HepG2 (cell line): ENCODE measurements around the gene BCAP29. TPM values are rescaled to one million over a fixed set of nuclear protein-coding genes. Genes with fewer than 3 reads are reported as not detected.

Experiments used
- ATAC-seq: fragments of 200-7000 bp; cut with Tn5 transposase; 3 replicates; pipeline ENCODE4 v1.9.1; 2020; ENCODE audit warnings: mild to moderate bottlenecking, moderate library complexity
- BruUV-seq: library from RNA; stranded (reverse); fragments of 400-500 nt; replicated peaks from 2 replicates; lab custom pipeline; 2021; lab: Mats Ljungman, UMichigan
- CTCF ChIA-PET: fragments of 300-600 bp; formaldehyde crosslinking; extraction: SDS; loops from one replicate; lab custom pipeline; 2021; ENCODE audit warnings: low total read pairs, inconsistent platforms, low intra/inter-chr PET ratio; lab: Yijun Ruan, JAX
- POLR2A ChIA-PET: fragments of 350-600 bp; sonication (Branson Sonifier 250); formaldehyde crosslinking; loops from one replicate; lab custom pipeline; 2020; ENCODE audit warnings: antibody characterized with exemption, inconsistent platforms; lab: Yijun Ruan, JAX
- DNase-seq: peaks from one replicate; pipeline ENCODE4 v3.0.0-alpha.2; 2015; ENCODE audit warnings: low spot score
- FAIRE-seq: peaks from 3 replicates; lab custom pipeline; 2011; peaks lifted over from hg19 to GRCh38; lab: Jason Lieb, UNC
- H2AFZ ChIP-seq: one replicate; pipeline ENCODE4 v1.6.1; 2011; ENCODE audit warnings: low read length, inconsistent platforms
- H3K27ac ChIP-seq: fragments of 300-600 bp; 3 replicates; pipeline ENCODE4 v1.8.0; 2011; ENCODE audit warnings: mixed run types, mild to moderate bottlenecking, mixed read lengths, low read length, inconsistent platforms; ENCODE audit not compliant: insufficient read depth; ENCODE audit errors: extremely low read length
- H3K27me3 ChIP-seq, 2 experiments: fragments of 200-600 bp in 1 of 2; 2 replicates in 1 of 2; 3 replicates in 1 of 2; pipeline versions ENCODE4 v1.6.0 to v1.8.0; 2011; ENCODE audit warnings: low read length in 2 of 2, mild to moderate bottlenecking in 2 of 2, moderate library complexity in 2 of 2, inconsistent platforms in 1 of 2; ENCODE audit not compliant: insufficient read depth in 2 of 2, control insufficient read depth in 1 of 2
- H3K36me3 ChIP-seq, 2 experiments: fragments of 200-600 bp in 1 of 2; replicated peaks in 1 of 2; 2 replicates in 1 of 2; 3 replicates in 1 of 2; pipeline versions ENCODE4 v1.5.1 to v1.8.0; 2011; ENCODE audit warnings: low read length in 2 of 2, inconsistent platforms in 1 of 2; ENCODE audit not compliant: insufficient read depth in 2 of 2, control insufficient read depth in 1 of 2
- H3K4me1 ChIP-seq: 2 replicates; pipeline ENCODE4 v1.5.1; 2012; ENCODE audit warnings: low read length, inconsistent platforms; ENCODE audit not compliant: insufficient read depth
- H3K4me2 ChIP-seq: 2 replicates; pipeline ENCODE4 v1.6.0; 2011; ENCODE audit warnings: low read depth, low read length, inconsistent platforms
- H3K4me3 ChIP-seq, 3 experiments: fragments of 200-600 bp in 1 of 3; sonication (generic), shearing (Covaris generic) in 1 of 3; replicated peaks in 1 of 3; 2 replicates each; pipeline ENCODE4 v1.5.1; 2011 to 2016; ENCODE audit warnings: low read length in 3 of 3, inconsistent platforms in 2 of 3, low read depth in 2 of 3, mild to moderate bottlenecking in 2 of 3, control low read depth in 1 of 3, mixed read lengths in 1 of 3; ENCODE audit not compliant: insufficient read depth in 1 of 3
- H3K79me2 ChIP-seq: one replicate; pipeline ENCODE4 v1.6.1; 2011; ENCODE audit warnings: low read length, inconsistent platforms; ENCODE audit not compliant: insufficient read depth
- H3K9ac ChIP-seq: 2 replicates; pipeline ENCODE4 v1.6.0; 2011; ENCODE audit warnings: mild to moderate bottlenecking, low read depth, low read length, inconsistent platforms; ENCODE audit not compliant: insufficient read depth
- H3K9me3 ChIP-seq: 2 replicates; pipeline ENCODE4 v1.5.1; 2012; ENCODE audit warnings: mild to moderate bottlenecking, low read length
- H4K20me1 ChIP-seq: 2 replicates; pipeline ENCODE4 v1.6.0; 2011; ENCODE audit warnings: inconsistent platforms, mild to moderate bottlenecking, low read length, moderate library complexity; ENCODE audit not compliant: insufficient read depth
- GLI4 ChIP-seq: sonication (generic); formaldehyde crosslinking; IDR thresholded peaks from 2 replicates; pipeline ENCODE4 v1.5.1; 2020; ENCODE audit warnings: missing genetic modification reagents, mild to moderate bottlenecking, moderate library complexity, borderline replicate concordance
- SCMH1 ChIP-seq: sonication (generic); formaldehyde crosslinking; IDR thresholded peaks from 2 replicates; pipeline ENCODE4 v1.9.0; 2021; ENCODE audit warnings: missing genetic modification reagents, mild to moderate bottlenecking, borderline replicate concordance
- whole genome bisulfite sequencing: methylation state at CpG from one replicate; pipeline ENCODE4 v1.1.6; 2017; ENCODE audit warnings: low lambda C conversion rate; 5-methylcytosine and 5-hydroxymethylcytosine counted together
- in situ Hi-C: cut with HindIII; loops from 2 replicates; pipeline ENCODE4 v1.10.0; 2017; ENCODE audit warnings: low pct_unique_long_range_greater_than_20kb; ENCODE audit not compliant: extremely low pct_ligation_motif_present
- intact Hi-C: fragments of 100-400 bp; cut with micrococcal nuclease; formaldehyde crosslinking; loops from one replicate; pipeline ENCODE4 v1.10.0; 2022; ENCODE audit not compliant: unreplicated experiment
- polyA plus RNA-seq, 8 experiments: library from polyadenylated mRNA; depleted of rRNA in 3 of 8; stranded (reverse) in 7 of 8; unstranded in 1 of 8; fragments of >200 nt; fragmentation: Illumina TruSeq in 4 of 8; extraction: Trizol in 4 of 8; gene quantifications; 2 replicates each; pipeline versions ENCODE4 v1.2.1 to v1.2.3, GENCODE V29; 2011 to 2016; ENCODE audit warnings: low read depth in 4 of 8, missing spikeins in 1 of 8, mixed read lengths in 1 of 8; ENCODE audit not compliant: insufficient read depth in 1 of 8
- total RNA-seq, 5 experiments: library from RNA; depleted of rRNA; stranded (reverse); fragments of >200 nt; fragmentation: Illumina TruSeq; extraction: Trizol; gene quantifications; 2 replicates each; pipeline ENCODE4 v1.2.3, GENCODE V29; 2016; ENCODE audit warnings: low read depth in 1 of 5

Gene BCAP29
- total and polyA plus RNA-seq, 2 of the 13 experiments (the other 11 are each of a cell fraction or from before 2014, with no cell fraction given): 15.3 to 35.6 TPM

DNA sequence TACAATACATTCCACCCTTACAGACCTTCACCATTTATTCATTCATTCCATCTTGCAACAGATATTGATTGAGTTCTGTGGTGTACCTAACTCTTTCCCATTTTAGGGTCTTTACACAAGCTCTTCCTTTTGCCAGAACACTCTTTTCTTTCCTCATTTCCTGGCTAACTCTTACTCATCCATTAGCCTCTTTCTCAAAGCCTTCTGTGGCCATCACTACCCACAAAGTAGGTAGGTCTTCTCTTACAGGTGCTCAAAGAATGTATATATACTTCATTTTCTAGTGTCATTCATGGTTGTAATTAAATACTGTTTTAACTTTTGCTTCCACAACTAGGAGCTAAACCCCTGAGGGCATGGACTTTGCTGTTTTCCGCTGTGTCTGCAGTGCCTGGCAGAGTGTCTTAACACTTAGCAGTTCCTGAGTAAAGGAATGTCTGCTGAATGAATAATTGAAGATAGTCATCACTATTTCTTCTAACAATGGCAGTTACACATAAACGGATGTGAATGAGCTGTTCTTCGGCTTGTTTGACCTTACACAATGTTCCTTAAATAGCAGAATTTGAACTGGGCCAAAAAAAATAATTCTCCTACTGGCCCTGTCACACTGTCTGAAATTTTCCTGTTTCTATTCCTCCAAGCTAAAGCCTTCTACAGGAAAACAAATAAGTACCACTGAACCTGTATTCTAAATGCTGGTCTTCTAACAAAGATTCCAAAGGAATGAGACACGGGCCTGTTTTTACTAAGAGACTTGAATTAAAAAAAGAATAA, 15.1 kb downstream of the BCAP29 start:
- Histone ChIP-seq H3K4me3 (no peak overlapping the region), H3K27me3 (no peaks in the 10 kb centered on the region), H3K79me2 (no peaks in the 10 kb centered on the region), H3K9me3 (no peaks in the 10 kb centered on the region), H3K4me2 (no peak overlapping the region), H3K27ac (no peak overlapping the region), H4K20me1 (no peaks in the 10 kb centered on the region), H3K36me3 (peaks cover 0 to 1% of the 10 kb centered on the region in 2 experiments; a peak in 4 of 5 replicates), H3K4me1 (no peaks in the 10 kb centered on the region), H2AFZ (no peak overlapping the region), H3K9ac (no peak overlapping the region)
- ATAC-seq: no peak
- 96% methylated on average over 4 of the region's 4 CpGs for WGBS
- ChIA-PET POLR2A (no interaction called here), CTCF (no interaction called here)
- no peak for TF ChIP-seq SCMH1 (CRISPR knock-in tag)
- DNase-seq: no peak
- BruUV-seq: no TSS peak
- in situ Hi-C loops (no loop called here), intact Hi-C loops (no loop called here)
- FAIRE-seq: no peak

DNA sequence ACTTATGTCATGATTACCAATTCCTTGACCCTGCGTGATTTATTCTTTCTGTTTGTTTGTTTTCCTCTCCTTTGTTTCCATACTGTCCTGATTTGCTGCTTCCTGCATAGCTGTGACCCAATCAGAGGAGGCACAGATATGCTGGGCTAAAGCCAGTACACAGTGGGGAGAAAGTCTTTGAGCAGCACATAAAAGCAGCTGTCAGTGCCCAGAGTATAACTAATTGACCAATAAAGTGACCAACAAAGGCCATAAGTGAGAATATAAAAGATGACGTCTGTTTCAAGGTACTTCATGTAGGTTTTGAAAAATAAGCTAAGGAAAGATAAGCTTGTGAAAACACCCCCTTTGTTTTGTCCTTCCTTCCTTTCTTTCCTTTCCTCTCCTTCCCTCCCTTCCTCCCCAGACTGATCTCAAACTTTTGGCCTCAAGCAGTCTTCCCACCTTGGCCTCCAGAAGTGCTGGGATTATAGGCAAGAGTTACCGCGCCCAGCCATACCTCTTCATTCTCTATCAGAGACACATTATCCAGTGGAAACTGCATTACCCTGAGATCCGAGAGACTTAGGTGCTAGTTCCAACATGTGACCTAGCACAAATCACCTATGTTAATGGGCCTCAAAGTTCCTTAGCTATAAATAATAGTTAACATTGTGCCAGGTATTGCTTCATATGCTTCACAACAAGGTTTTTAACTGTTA, 17.0 kb downstream of the BCAP29 start:
- Histone ChIP-seq H3K36me3 (peaks cover 0 to 1% of the 10 kb centered on the region in 2 experiments; a peak in 4 of 5 replicates), H4K20me1 (no peaks in the 10 kb centered on the region), H3K27me3 (no peaks in the 10 kb centered on the region), H2AFZ (no peak overlapping the region), H3K79me2 (no peaks in the 10 kb centered on the region), H3K9ac (no peak overlapping the region), H3K4me2 (no peak overlapping the region), H3K9me3 (no peaks in the 10 kb centered on the region), H3K27ac (no peak overlapping the region), H3K4me1 (peaks cover 5% of the 10 kb centered on the region; the same call in 1 of the 2 replicates), H3K4me3 (no peak overlapping the region)
- ChIA-PET CTCF (no interaction called here), POLR2A (no interaction called here)
- WGBS: 95% methylated on average over 5 of the region's 5 CpGs
- no TSS peak for BruUV-seq
- FAIRE-seq (no peak), ATAC-seq (no peak), DNase-seq (no peak)
- no peak for TF ChIP-seq GLI4 (CRISPR knock-in tag)
- in situ Hi-C loops (no loop called here), intact Hi-C loops (no loop called here)
